NCI-H524 treated with DMSO at 0.1 percent for 48 hours (cell line): ENCODE measurements around the gene USH1G.
A peak's percentile ranks its signal among the peaks of the same experiment; 100 is the strongest.
"Not testable (repeated sequence)": the region's sequence is repeated elsewhere in the genome, so short reads cannot be mapped to it uniquely, and the experiment has no call there.

ENCODE experiments used
- DNase-seq: peaks from one replicate; lab custom pipeline; 2025; lab: John Stamatoyannopoulos, UW

USH1G gene

GRCh38 chr17:74922694-74923537 lies at the start of gene USH1G:
Gene USH1G, minus strand, starts transcription at chr17:74923255. Its CDS starts 182 bp downstream, at chr17:74923073.
- DNase-seq: no peak

DNA sequence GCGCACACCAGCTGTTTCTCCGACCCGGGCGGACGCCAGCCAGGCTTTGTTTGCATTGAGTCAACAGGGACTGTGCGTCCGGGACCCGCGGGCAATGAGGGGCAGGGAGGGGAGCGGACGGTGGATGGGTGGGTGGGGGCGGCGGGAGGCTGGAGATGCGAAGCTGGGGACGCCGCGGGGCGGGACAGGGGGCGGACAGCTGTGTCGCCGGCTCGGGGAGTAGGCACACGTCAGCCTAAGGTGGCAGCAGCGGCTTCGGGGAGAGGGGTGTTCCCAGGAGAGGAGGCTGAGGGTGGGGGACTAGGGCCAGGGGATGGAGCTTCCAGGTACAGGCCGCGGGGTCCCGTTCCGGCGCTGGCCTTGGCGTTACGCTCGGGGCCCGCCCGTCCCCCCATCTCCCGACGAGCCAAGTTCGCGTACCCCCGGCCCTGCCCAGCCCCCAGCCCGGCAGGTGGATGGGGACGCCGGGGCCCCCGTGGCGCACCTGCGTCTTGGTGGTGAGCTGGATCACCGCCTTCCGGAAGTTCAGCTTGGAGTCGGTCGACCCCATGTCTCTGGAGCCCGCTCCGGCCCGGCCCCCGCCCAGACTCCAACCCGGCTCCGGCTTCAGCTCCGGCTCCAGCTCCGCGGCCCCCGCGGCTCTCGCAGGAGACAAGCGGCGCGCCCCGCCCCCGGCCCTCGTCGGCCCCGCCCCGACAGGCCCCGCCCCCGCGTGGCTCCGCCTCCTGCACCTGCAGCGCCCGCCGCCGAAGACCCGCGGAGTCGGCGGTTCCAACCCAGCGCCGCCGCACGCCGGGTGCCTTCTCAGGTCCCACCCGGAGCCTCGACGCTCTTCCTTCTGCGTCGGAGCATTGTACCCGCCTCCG lies 49.3 kb upstream of the USH1G start, which contains the start of gene HID1:
TSS of gene HID1 (minus strand) at position 653 of the 866 bp plus-strand sequence. CDS start at position 550, 103 bp downstream.
- no peak for DNase-seq

DNA sequence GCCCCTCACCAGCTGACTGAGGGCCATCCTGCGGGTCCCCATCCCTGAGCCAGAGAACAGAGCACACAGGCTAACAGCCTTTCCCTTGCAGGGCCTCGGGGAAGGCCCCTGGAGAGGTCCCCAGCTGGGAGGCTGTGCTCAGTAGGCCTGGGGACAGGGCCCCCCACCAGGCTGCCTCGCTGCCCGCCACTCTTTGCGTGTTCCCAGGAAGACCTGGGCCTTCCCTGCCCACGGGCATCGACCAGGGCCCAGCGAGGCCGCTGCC lies 48.7 kb upstream of the USH1G start:
- no peak for DNase-seq

- no peak for DNase-seq
These were observed 48.2 kb upstream of the USH1G start for GRCh38 chr17:74971069-74971841.

DNA sequence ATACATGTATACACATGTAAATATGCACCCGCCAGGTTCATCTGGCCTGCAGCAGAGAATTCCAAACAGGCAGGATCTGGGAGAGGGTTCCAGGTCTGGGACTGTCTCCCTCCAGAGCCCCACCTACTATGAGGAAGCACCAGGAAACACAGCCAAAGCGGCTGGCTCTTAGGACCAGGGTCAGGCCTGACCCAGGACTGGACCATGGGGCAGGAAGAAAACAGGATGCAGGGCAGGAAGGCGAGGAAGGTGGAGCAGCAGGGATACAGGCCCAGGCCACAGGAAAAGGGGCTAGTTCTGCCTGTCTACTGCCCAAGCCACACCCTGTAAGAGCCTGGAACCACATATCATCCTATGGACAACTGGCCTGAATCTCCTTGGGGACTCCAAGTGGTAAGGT lies 47.3 kb upstream of the USH1G start:
- no peak for DNase-seq

DNA sequence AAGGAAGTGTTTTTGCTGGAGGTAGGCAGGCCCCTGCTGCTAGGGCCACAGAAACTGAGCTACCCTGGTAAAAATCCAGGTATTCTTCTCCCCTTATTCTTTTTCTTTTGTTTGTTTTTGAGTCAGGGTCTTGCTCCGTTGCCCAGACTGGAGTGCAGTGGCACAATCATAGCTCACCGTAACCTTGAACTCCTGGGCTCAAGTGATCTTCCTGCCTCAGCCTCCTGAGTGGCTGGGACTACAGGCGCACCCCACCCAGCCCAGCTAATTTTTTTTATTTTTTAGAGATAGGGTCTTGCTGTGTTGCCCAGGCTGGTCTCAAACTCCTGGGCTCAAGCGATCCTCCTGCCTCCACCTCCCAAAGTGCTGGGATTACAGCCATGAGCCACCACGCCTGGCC lies 46.4 kb upstream of the USH1G start:
- not testable (repeated sequence) for DNase-seq

GRCh38 chr17:74968361-74968780 lies 45.3 kb upstream of the USH1G start:
- DNase-seq: no peak

- DNase-seq: no peak
These were observed 42.0 kb upstream of the USH1G start for GRCh38 chr17:74964988-74965622.

DNA sequence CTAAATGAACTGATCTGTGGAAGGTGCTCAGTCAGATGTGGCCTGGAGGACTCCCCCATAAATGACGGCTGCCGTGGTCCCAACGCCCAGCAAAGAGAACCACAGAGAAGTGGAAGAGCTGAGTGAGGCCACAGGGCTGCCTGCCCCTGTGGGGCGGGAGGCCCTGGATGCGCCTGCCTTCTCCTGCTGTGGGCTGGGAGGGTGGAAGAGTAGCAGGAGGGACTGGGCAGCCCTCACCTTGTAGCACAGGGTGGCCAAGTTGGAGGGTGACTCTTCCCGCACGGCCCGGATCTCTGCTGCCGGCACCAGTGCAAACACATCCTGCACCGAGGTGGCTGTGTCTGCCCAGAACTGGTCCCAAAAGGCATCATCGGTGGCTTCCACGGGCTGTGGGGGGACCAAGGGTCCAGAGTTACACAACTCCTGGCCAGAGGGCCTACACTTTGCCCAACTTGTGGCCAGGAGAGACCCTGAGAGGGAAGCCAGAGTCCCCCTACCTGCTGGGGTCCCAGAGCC lies 41.2 kb upstream of the USH1G start:
- DNase-seq: no peak

GRCh38 chr17:74963656-74964055 lies 40.6 kb upstream of the USH1G start:
- no peak for DNase-seq

DNA sequence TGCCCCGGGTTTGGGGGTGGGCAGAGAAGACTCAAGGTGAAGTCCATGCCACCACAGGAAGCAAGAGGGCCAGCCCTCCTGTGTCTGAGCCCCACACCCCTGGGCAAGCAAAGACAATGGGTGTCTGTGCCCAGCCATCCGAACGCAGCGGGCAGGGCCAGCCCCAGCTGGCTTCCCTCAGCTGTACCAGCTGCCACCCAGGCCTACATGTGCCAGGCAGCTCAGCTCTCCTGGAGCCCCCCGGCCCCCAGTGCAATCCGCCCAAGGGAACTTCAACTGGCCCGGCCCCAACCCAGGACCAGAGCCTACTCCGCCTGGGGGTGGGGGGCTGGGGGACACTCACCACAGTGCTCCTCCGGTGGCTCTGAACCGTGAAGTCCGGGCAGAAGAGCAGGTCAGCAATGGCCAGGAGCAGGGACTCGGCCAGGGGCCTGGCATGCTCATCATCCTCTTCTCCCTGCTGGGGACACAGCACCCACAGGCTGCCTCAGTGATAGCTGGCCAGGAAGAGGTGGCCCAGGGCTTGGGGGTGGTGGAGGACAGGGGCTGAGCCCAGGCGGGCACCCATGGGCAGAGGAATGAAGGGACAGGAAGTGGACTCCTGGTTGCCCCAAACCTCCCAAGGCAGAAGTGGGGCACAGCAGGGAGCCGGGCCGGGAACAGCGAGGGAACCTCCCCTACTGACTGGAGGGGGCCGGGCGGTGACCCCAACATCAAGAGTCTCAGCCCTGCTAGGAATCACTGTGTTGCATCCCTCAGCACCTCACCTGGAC lies 39.8 kb upstream of the USH1G start:
- DNase-seq: no peak

GRCh38 chr17:74961657-74962350 lies 38.7 kb upstream of the USH1G start:
- DNase-seq: peak; percentile 67

DNA sequence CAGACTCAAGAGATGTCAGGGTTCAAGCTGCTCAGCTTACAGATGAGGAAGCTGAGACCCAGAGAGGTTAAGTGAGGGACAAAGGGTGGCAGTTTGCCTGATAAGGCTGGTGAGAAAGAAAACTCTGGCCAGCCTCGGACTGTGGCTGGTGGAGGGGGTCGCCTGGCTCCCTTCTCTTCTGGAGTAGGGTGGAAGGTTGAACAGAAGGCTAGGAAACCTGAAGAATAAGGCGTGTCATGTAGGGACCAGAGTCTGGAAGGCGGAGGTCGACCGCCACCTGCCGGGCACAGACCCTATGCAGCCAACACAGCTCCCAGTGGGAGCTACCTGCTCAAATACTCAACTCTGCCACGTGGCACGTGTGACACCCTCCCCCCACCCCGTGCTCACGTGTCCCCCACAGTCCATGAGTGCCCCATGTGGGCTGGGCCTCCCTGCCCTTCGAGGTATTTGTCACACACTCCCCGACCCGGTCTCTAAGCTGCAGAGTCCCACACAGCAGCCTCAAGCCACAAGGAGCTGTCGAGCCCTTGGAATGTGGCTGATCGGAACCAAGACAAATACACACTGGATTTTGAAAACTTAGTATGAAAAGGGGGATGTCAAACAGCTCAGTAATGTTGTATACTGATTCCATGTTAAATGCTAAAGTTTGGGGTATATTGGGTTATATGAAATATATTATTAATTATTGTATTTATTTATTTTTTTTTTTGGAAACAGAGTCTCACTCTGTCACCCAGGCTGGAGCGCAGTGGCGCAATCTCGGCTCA lies 37.7 kb upstream of the USH1G start:
- DNase-seq: peak; percentile 91

- DNase-seq: no peak
These were observed 36.9 kb upstream of the USH1G start for GRCh38 chr17:74959826-74960515.

DNA sequence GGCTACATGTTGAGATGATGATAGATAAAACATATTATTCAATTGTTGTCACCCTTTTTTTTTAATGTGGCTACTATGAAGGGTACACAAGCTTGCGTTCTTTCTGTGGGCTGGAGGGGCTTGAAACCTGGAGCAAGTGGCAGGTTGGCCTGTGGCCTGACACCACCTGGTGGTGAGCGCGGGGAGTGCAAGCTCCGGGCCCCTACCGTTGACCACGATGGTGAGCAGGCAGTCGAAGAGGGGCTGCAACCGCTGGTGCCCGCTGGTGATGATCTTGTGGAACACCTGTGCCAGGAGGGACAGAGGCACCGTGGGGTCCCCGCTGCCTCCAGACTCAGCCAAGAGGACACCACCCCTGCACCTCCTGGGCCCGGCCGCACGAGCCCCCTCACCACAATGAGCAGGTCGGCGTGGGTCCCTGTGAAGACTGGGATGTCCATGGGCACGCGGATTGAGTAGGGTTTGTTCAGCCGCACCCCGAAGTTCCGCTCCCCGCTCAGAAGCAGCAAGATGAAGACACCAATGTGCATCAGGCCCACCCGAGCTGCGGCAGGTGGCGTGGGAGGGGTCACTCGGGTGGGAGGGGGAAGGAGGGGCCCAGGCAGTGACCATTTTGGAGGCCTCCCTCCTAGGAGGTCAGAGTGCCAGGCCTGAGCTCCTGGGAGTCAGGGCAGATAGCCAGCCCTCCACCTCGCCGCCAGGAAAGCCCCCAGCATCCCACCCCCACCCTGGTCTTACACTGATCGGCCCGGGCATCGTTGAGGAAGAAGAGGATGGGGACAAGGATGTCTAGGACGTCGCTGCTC lies 35.1 kb upstream of the USH1G start:
- no peak for DNase-seq

DNA sequence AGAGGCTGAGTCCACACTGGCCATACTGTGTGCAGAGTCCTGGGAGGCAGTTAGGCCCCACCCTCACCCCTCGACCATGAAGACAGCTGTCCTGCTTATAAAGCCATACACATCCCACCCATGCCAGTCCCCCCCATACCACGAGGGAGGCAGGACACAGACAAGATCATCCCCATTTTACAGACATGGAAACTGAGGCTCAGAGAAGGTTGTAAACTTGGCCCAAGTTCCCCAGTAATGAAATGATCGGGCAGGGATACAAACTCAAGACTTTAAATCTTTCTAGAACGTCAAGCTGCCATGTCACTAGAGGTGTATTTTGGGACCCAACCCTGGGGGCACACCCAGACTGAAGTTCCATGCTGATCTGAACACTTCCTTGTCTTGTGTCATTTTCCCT lies 33.0 kb upstream of the USH1G start:
- no peak for DNase-seq

DNA sequence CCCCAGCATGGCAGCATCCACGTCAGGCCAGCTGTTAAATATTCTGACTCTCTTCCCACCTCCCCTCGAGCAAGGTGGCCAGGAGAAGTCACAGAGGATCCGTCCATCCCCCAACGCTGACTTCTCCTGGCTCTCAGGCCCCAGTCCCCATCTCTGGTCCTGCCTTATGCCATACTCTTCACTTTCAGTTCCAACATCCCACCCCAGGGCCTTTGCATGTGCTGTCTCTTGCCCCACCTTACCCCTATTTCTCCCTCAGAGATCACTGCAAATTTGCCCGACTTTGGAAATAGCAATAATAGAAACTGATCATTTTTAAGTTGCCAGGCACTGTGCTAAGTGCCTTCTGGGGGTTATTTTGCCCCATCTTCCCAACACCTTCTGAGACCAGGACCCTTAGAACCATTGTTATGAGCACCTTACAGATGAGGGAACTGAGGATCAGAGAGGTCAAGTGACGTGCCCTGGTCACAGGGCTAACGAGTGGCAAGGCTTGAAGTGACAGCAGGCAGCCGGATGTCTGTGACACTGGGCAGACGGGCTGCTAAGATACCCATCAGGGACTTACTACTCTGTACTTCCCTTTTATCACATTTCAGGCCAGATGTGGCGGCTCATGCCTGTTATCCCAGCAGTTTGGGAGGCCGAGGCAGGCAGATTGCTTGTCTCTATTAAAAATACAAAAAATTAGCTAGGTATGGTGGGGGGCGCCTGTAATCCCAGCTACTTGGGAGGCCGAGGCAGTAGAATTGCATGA lies 31.8 kb upstream of the USH1G start:
- no peak for DNase-seq
